ENCODE measurements around the gene VPS26C. TPM values are rescaled to one million over a fixed set of nuclear protein-coding genes. Genes with fewer than 3 reads are reported as not detected.

The VPS26C gene
- total and polyA plus RNA-seq, 10 of the 15 experiments (the other 5 are each of a cell fraction or from before 2014, with no cell fraction given), result 32.5 to 65.1 (median 48.0) TPM

GRCh38 chr21:37219761-37220432, 47.2 kb downstream of the VPS26C start:
- Histone ChIP-seq H3K4me2 (ENCODE audit: control insufficient read depth, insufficient read depth) (peak overlapping the region; percentile 71), H3K79me2 (ENCODE audit: control insufficient read depth, insufficient read depth, low read length) (no peaks in the 10 kb centered on the region), H3K27me3 (replicated peaks in 1 of 2; ENCODE audit: control insufficient read depth in 2 of 2, insufficient read depth in 2 of 2, low read length in 1 of 2) (no peaks in the 10 kb centered on the region), H3K4me3 (peak overlapping the region; percentile 91; the same call in 1 of the 2 replicates), H3K9ac (ENCODE audit: control insufficient read depth, insufficient read depth, low read length) (peak overlapping the region; percentile 43), H3K4me1 (ENCODE audit: control insufficient read depth, insufficient read depth, low read length) (peaks cover 9% of the 10 kb centered on the region), H3K27ac (ENCODE audit: control insufficient read depth, insufficient read depth) (peak overlapping the region; percentile 73; the same call in 1 of the 2 replicates), H4K20me1 (ENCODE audit: control insufficient read depth, insufficient read depth) (no peaks in the 10 kb centered on the region), H3K36me3 (ENCODE audit: control insufficient read depth in 2 of 2, insufficient read depth in 2 of 2, low read length in 1 of 2) (0 out of 4 replicates have a peak, but pooled peaks cover 0 to under 1% of the 10 kb centered on the region in 2 experiments), H2AFZ (ENCODE audit: control insufficient read depth, low read depth, low read length) (peak overlapping the region; percentile 91), H3K9me3 (replicated peaks; ENCODE audit: control insufficient read depth, insufficient read depth, low read length) (no peaks in the 10 kb centered on the region; the same call in 2 of the 3 replicates)
- TF ChIP-seq, protein P1, sequence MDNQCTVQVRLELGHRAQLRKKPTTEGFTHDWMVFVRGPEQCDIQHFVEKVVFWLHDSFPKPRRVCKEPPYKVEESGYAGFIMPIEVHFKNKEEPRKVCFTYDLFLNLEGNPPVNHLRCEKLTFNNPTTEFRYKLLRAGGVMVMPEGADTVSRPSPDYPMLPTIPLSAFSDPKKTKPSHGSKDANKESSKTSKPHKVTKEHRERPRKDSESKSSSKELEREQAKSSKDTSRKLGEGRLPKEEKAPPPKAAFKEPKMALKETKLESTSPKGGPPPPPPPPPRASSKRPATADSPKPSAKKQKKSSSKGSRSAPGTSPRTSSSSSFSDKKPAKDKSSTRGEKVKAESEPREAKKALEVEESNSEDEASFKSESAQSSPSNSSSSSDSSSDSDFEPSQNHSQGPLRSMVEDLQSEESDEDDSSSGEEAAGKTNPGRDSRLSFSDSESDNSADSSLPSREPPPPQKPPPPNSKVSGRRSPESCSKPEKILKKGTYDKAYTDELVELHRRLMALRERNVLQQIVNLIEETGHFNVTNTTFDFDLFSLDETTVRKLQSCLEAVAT (IDR thresholded peaks at IDR 0.05), result 0 out of 2 replicates have a peak, but pooled peaks have one; percentile 20
- TF ChIP-seq, protein P2, sequence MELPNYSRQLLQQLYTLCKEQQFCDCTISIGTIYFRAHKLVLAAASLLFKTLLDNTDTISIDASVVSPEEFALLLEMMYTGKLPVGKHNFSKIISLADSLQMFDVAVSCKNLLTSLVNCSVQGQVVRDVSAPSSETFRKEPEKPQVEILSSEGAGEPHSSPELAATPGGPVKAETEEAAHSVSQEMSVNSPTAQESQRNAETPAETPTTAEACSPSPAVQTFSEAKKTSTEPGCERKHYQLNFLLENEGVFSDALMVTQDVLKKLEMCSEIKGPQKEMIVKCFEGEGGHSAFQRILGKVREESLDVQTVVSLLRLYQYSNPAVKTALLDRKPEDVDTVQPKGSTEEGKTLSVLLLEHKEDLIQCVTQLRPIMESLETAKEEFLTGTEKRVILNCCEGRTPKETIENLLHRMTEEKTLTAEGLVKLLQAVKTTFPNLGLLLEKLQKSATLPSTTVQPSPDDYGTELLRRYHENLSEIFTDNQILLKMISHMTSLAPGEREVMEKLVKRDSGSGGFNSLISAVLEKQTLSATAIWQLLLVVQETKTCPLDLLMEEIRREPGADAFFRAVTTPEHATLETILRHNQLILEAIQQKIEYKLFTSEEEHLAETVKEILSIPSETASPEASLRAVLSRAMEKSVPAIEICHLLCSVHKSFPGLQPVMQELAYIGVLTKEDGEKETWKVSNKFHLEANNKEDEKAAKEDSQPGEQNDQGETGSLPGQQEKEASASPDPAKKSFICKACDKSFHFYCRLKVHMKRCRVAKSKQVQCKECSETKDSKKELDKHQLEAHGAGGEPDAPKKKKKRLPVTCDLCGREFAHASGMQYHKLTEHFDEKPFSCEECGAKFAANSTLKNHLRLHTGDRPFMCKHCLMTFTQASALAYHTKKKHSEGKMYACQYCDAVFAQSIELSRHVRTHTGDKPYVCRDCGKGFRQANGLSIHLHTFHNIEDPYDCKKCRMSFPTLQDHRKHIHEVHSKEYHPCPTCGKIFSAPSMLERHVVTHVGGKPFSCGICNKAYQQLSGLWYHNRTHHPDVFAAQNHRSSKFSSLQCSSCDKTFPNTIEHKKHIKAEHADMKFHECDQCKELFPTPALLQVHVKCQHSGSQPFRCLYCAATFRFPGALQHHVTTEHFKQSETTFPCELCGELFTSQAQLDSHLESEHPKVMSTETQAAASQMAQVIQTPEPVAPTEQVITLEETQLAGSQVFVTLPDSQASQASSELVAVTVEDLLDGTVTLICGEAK (IDR thresholded peaks at IDR 0.05; ENCODE audit: borderline replicate concordance), result no peak
- TF ChIP-seq, protein P3, sequence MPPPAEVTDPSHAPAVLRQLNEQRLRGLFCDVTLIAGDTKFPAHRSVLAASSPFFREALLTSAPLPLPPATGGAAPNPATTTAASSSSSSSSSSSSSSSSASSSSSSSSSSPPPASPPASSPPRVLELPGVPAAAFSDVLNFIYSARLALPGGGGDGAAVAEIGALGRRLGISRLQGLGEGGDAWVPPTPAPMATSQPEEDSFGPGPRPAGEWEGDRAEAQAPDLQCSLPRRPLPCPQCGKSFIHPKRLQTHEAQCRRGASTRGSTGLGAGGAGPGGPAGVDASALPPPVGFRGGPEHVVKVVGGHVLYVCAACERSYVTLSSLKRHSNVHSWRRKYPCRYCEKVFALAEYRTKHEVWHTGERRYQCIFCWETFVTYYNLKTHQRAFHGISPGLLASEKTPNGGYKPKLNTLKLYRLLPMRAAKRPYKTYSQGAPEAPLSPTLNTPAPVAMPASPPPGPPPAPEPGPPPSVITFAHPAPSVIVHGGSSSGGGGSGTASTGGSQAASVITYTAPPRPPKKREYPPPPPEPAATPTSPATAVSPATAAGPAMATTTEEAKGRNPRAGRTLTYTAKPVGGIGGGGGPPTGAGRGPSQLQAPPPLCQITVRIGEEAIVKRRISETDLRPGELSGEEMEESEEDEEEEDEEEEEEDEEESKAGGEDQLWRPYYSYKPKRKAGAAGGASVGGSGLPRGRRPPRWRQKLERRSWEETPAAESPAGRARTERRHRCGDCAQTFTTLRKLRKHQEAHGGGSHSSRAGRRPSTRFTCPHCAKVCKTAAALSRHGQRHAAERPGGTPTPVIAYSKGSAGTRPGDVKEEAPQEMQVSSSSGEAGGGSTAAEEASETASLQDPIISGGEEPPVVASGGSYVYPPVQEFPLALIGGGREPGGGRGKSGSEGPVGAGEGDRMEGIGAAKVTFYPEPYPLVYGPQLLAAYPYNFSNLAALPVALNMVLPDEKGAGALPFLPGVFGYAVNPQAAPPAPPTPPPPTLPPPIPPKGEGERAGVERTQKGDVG (CRISPR knock-in tag; IDR thresholded peaks at IDR 0.05), result no peak
- in situ Hi-C loops (cut with MboI) (no loop called here), intact Hi-C loops (cut with micrococcal nuclease; ENCODE audit: unreplicated experiment) (loop anchor here (2.0 kb wide), 3 partner anchors 37 to 147 kb away; partner anchors contain the start of genes DYRK1A and VPS26C)
- RAD21 ChIA-PET (ENCODE audit: unreplicated experiment), result interaction anchor here (0.7 to 2.1 kb wide), 7 partner anchors 11 to 337 kb away, joined by 3 to 7 read pairs (median 3); no protein-coding TSS in a partner anchor
- CTCF ChIA-PET, result interaction anchor here (1.1 to 2.5 kb wide), 11 partner anchors 10 to 344 kb away, joined by 3 to 9 read pairs (median 5); no protein-coding TSS in a partner anchor
- no TSS peak for BruUV-seq (replicated peaks)
- POLR2A ChIA-PET, result interaction anchor here (1.3 kb wide), 1 partner anchor 47 kb away, joined by 3 read pairs; the partner anchor contains the start of gene VPS26C
- ATAC-seq, result no peak
- SMC1A ChIA-PET (ENCODE audit: uncharacterized antibody, unreplicated experiment), result interaction anchor here (0.6 to 2.5 kb wide), 5 partner anchors 10 to 75 kb away, joined by 3 to 15 read pairs (median 3); no protein-coding TSS in a partner anchor
- 24% methylated on average over 13 of the region's 13 CpGs for WGBS (ENCODE audit: insufficient coverage, insufficient replicate concordance, low lambda C conversion rate, missing lambda C conversion rate)
- no peak for DNase-seq (ENCODE audit: low read depth, low spot score)
- FAIRE-seq, result no peak
